GM21786 (cell line): ENCODE results near the gene TP53I11.

ENCODE experiments used
- ATAC-seq: cut with Tn5 transposase; IDR thresholded peaks from one replicate; pipeline ENCODE4 v1.9.1; 2021; ENCODE audit not compliant: unreplicated experiment

Gene TP53I11, protein sequence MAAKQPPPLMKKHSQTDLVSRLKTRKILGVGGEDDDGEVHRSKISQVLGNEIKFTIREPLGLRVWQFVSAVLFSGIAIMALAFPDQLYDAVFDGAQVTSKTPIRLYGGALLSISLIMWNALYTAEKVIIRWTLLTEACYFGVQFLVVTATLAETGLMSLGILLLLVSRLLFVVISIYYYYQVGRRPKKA

DNA sequence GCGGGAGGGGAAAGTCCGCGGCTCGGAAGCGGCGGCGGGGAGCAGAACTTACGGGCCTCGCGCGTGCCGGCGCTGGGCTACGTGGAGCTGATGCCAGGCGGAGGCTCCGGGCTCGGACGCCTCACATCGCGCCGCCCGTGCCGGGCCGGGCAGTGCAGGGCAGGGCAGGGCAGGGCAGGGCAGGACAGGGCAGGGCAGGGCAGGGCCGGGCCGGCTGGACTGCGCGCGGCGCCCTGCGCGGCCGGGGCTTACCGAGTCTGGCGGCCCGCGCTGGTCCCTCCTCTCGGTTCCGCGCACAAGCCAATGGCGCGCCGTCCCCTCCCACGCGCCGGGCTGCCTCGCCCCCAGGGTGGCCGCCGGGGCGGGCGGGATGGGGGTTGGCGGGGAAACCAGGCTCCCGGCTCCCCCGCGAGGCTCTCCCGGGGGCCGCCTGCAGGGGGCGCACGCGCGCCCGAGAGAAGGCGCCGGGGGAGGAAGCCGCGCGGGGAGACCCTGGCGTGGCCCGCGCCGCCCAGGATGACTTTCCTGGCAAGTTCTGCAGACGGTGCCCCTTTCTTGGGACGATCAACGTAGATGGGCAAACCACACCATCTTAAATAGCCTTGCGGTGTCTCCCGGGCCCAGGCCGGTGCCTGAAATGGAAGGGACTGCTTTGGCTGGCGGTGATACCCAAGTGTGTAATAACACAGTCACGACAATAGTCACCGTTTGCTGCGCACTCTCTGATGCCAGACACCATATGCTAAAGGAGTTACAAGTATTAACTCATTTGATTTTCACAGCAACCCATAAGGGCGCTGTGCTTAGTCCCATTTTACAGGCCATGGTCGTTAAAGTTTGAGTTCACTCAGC is at the start of gene TP53I11:
Gene TP53I11 (minus strand): TSS at position 259 of the 852 bp plus-strand sequence. CDS start 12,548 bp downstream, outside the sequence.
- ATAC-seq: no peak

DNA sequence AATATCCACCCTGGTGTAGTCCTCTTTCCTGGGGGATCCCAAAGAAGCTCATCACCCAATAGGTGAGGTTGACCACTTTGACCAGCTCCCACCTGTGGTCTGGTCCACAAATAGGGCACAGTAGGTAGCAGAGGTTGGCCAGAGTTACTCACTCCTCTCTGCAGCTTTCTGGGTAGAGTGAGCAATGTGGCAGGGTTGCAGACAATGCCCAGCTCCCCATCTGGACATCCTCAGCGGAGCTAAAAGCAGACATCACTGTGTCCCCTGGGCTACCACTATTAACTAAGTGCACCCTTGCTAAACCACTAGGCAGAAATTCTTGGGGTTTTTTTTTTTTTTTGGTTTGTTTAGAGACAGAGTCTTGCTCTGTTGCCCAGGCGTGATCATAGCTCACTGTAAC is 48.4 kb upstream of the TP53I11 start:
- no peak for ATAC-seq

DNA sequence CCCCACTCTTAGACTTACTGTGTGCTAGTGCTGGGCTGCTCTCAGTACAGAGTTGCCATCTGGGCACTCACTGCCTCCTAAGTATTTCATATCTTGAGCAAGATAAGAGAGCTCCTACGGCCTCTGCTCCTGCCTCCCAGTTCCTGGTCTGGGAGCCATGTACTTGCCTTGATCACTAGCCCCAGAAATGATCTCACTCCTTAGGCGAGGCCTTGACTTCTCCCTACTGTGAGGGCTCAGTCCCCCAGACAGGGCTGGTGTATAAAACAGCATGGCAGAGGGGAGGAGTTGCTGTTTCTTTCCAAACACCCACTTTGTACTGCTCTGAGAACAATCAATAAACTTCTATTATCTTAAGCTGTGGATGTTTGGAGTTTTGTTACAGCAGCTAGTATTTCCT is 47.4 kb upstream of the TP53I11 start:
- ATAC-seq: no peak

DNA sequence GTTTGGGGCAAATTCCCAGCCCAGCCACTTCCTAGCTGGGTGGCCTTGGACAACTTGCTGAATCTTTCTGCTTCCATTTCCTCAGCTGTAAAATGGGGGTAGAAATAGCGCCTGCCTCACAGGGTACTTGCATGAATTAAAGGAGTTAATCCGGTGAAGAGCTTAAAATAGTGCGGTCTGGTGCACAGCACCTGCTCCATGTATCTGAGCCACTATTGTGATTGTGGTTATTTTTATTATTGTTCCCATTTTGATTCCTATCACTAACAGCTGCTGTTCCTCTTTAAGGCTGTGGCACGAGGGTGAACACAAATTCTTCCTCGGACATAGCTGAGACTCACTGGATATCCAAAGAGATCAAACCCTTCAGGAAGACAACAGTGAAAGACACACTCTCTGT is 46.9 kb upstream of the TP53I11 start:
- ATAC-seq: no peak

DNA sequence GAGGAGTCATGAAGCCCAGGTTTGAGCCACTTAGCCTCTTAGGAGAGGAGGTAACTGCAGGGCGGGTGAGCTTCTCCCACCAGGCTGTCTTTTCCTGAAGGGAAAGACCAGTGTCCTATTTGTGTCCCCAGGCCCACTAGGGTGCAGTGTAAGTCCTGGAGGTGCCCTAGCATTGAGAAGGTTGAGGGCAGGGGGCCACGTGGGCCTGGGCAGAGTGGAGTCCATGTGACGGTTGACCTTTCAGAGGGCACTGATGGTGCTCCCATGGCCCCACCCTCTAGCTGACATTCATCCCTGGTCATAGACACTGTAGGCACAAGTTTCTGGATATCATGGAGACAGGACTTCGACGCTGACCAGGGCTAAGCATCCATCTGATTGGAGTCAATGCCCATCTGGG is 44.1 kb upstream of the TP53I11 start:
- no peak for ATAC-seq

DNA sequence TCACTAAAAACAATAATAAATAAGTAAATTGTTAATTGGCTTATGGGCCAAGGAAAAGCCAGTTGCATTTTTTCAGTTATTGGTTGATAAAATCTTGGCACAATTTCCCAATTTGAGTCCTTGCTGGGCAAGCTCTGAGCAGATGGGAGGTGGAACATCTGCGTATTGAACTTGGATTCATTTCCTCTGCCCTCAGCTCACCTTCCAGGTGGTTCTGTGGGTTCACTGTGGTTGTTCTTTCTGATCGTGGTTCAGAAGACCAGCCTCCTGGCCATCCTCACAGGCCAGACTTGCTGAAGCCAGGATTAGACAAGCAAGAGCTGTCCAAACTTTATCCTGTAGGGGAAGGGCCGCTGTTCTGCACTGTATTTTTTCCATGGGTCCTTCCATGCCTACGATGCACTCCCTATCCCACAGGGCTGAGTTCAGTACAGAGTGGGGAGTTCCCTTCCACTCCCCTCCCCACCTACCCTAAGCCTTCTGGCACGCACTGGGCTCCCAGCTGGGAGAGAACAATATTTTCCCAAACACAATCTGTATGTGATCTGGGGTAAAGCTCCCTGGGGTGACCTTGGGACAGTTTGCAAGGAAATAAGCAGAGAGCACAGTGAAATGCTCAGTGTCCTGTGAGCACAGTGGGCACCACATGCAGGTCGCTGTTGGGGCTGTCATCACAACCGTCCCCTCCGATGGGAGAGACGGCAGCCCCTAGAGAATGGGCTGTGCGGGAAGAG is 43.5 kb upstream of the TP53I11 start:
- ATAC-seq: no peak

DNA sequence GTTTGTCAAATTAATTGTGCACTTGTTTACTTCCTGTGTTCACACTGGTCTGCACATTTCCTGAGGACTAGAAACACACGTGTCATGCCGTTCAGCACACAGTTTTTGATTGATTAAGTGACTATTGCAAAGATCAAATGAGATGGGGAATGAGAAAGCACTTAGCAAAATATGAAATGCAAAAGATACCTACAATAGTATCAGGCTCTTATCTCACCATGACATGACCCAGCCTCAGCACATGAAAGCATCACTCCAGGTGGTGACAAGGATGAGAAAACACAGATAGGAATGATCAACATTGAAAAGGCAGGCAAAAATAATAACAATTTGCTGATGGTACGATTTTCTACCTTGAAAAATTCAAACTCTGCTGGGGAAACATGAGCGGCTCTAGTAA is 42.1 kb upstream of the TP53I11 start:
- ATAC-seq: no peak

DNA sequence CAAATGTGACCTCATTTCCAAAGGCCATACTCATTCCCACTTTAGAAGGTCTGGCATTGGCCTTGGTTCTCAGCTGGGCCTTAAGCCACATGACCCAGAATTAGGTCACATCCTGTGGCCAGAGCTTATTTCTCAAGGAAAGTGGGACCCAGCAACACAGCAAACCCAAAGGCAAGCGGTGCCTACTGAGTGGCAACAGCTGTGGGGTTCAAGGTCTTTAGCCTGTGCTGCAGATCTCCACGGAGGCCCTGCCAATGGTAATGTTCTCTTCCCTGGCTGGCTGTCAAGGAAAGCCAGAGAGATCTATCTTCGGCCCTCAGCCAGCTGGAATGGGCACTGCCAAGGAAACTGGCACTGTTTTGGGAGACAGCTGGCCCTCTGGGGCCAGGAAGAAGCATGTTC is 41.5 kb upstream of the TP53I11 start:
- ATAC-seq: no peak

DNA sequence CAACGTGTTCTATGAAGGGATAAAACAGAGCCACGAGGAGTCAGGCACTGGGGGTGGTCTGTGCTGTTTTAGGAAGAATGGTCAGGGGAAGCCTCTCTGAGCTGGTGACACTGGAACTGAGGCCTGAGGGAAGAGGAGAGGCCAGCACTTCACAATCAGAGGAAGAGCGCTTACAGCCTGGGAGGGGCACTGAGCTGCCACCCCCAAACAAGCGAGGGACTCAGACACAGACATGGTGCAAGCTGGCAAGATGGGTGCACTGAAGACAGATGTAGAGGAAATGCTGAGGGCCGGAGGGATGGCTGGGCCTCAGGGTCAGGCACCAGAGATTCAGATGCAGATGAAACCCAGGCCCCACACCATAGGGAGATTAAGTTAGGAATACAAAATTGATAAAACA is 40.0 kb upstream of the TP53I11 start:
- no peak for ATAC-seq

DNA sequence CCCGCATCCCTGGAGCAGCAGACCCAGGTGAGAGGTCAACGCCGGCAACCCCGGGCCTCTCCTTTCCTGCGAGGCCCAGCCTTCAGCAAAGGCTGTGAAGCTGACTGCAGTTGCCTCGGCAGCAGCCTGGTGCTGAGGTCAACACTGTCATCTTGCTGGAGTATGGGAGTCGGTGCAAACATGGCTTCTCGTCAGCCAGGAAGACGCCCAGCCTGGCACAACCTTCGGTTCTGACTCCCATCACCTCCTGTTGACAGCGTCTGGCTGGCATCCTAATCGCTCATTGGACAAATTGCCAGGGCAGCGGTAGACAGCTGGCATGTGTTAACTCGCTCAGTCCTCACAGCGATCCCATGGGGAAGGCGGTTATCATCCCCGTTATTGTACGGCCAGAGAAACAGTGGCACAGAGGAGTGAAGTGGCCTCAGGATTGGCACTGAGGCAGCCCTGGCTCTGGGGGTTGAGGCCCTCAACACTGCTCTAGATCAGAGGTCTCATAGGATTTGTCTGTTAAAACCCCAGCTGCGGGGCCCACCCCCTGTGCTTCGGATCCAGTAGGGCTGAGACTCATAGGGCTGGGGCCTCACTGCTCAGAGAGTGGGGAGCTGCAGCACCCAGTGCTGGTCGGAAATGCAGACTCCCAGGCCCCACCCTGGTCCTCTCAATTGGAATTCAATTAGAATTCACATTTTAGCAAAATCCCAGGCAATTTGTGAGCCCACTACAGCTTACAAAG is 39.3 kb upstream of the TP53I11 start:
- no peak for ATAC-seq

DNA sequence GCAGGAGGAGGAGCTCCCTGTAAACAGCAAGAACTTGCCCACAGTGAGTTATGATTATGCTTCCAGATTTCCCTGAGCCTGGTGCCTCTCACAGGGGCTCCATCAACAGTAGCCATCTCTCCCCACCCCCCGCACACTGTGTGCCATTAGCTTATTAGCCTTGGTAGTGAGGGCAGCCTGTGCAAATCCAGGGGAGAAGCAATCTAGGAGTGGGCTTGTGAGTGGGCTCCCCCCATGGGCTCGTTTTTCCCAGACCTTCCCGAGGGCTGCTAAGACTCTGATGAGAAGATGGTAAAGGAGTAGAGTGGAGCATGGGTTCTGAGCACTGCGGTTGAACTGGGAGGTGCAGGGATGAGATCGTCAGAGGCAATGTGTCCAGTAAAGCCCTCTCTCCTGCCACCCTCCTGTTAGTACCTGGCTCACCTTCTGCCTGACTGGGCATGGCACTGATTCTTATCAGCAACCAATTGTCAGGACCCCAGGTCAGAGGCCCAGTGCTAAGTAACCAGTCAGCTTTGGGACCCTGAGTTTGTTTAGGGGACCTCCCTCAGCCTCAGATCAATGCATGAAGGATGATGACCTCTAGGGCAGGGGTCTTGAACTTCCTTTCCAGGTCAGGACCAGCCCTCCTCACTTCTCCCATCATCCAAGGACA is 38.4 kb upstream of the TP53I11 start:
- no peak for ATAC-seq

DNA sequence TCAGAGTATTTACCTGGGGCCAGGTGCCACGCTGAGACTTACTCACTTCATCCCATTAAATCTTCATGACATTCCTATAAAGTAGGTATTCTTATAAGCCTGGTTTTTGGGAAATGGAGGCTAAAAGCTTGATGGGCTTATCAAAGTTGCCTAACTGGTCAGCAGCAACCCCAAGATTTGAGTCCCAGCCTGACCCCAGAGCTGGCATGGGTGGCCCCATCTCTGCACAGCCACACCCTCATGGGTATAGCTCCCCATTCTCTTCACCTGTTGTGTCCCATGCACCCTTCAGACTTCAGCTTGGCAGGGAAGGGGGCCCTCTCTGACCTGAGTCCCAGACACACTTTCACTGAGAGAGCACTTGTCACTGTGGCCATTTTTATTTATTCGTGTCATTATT is 37.4 kb upstream of the TP53I11 start:
- ATAC-seq: no peak

DNA sequence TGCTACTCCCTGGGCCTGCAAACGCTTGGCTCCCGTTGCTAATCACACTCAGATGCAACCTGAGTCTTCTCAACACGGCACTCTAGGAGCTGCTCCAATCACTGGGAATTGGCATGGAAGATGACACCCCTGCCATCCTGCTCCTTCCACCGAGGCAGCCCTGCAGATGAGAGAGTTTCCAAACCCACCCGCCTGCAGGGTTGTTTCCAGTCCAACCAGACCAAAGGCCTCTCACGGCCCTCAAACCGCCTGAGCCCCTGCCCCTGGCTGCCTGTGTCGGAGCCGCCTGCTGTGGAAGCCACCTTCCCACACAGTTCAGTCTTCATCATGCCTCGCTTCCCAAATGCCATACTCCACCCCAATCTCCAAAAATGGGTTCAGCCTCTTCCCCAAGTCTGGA is 36.8 kb upstream of the TP53I11 start:
- ATAC-seq: no peak

DNA sequence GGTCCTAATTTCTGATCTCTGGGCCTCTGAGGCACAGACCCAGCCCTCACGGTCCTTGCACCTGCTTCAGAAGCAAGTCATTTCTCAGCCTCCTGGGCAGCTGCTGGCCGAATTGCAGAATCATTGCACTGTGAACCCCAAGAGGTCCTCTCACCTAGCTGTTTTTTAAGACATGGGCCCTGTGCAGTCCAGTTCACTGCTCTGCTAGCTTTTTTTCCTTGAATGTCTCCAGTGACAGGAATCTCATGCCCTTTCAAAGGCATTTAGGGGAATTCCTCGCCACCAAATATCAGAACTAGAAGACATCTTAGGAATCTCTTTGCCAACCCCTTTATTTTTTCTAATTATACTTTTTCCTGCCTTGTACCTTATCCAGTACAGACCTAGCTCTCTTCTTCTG is 35.6 kb upstream of the TP53I11 start:
- ATAC-seq: no peak

DNA sequence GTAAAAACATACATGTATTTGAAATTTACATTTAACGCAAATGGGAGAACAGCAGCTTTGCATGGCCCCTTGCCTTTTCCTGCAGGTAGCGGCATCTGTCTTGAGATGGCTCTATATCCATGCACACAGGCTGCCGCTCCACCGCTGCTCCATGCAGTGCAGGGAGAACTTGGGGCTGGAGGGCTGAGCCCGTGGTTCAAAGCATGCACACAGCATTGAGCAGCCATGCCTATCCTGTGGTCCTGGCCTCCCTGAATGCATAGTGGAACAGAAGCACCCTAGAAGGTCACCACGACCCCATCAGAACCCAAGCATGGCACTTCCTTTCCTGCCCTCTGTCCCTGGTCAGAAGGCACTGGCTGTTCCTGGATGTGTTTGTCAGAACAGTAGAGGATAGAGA is 35.0 kb upstream of the TP53I11 start:
- ATAC-seq: no peak

DNA sequence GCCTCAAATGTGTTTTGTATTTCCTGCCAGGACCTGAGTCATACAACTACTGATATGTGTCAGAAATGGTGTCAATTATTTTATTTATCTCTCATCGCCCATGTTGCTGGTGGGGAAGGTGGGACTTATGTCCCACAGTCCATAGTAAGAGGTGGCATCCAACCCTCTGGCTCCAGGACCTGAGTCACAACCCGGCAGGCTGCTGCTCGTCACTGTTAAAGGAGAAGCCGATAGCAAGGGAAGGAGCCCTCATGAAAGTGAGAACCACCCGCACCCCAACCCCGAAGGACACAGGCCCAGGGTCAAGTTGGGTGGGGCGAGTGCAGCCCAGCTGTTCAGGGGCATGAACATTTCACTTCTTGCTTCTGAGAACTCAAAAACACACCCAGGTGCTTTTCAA is 33.1 kb upstream of the TP53I11 start:
- ATAC-seq: no peak

DNA sequence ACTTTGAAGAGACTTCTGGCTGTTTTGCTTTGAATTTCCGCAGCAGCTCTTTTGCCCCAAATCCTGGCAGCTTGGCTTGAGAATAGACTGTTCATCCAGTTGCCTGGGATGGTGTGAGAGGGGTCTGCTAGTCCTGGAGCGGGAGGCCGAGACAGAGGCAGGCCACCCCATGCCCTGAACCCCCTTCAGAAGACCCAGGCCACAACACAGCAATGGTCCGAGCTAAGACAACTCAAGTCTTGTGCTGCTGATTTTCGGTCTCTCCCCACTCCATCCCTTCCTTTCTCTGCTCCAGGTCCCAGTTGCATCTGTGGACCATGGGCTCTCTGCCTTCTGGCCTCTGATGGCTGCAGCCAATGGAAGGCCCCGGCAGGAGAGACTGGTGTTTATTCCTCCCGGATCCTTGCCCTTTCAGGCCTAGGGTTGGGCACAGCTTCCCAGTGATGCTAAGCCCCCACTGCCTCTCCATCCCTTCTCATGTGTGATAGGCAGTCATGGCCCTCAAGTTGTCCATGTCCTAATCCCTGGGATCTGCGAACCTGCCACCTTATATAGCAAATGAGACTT is 31.9 kb upstream of the TP53I11 start:
- ATAC-seq: no peak

DNA sequence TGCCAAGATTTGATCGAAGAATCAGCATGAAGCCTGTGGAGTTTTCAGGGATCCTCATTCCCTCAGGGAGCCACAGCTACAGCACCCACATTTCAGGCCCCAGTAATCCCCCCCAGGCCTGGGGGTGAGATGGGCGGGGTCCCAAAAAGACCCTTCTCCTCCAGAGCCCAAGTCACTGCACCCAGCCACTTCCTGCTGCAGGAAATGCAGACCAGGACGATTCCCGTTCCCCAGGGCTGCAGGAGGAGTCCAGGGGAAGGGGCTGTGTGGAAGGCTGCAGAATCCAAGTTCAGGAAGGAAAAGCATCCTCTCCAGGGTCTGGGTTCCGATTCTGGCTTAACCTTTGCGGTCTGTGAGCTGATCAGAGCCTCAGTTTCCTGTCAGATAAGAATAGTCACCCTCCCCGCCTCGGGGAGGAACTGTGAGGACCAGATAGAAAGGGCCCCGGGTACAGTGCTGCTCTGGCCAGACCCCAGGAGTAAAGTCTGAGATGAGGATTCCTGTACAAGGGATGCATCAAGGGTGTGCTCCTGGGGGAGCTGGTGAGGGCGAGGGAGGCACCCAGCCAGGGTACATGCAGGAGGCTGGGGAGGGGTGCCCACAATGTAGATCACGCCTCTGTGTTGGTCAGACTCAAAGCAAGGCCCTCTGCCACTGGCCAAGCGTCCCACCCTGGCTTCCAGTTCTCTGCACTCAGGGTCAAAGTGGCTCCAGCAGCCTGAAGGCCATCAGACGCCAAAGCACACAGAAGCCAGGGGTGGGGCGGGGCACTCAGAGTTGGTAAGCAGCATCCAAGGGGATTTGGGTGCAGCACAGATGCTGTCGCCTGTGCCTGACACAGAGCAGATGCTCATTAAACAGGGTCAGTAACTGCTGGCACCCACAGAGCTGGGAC is 30.1 kb upstream of the TP53I11 start:
- no peak for ATAC-seq
